ENCODE data around the gene FKBP8.
"Not testable (repeated sequence)": the region's sequence is repeated elsewhere in the genome, so short reads cannot be mapped to it uniquely, and the experiment has no call there.

Gene FKBP8

DNA sequence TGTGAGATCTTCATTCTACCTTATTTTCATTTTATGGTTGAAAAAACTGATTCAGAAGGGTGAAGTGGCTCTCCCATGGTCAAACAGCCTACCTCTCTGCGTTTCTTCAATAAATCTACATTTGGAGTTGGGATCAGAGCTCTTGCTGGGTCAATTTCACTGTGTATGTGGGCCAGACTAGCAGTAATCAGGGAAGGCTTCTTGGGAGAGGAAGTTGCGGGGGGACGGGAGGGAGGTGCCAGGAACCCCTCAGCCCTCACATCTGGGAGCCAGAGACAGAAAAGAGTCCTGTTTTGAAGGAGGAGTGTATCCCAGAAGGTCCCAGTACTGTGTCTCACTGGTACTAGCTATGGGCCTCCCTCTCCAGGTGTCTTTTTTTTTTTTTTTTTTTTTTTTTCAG is 15.2 kb upstream of the FKBP8 start:
- DNase-seq (ENCODE audit: low spot score): no peak

DNA sequence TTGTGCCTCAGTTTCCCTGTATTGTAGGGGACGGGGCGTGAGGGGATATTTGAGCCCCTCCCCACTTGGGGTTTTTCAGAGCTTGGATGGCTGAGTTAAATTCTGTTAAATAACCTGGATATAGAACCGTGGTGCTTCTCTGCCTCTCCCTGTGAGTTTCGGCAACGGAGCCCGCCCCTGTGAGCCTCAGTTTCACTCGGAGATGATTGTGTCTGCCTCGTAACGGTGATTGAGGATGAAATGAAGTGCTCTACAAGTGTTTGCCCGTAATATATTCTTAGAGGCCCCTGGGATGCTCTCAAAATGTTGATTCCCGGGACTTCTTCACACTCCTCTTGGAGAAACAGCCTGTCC is 14.8 kb upstream of the FKBP8 start:
- peak; percentile 27 for DNase-seq (ENCODE audit: low spot score)

DNA sequence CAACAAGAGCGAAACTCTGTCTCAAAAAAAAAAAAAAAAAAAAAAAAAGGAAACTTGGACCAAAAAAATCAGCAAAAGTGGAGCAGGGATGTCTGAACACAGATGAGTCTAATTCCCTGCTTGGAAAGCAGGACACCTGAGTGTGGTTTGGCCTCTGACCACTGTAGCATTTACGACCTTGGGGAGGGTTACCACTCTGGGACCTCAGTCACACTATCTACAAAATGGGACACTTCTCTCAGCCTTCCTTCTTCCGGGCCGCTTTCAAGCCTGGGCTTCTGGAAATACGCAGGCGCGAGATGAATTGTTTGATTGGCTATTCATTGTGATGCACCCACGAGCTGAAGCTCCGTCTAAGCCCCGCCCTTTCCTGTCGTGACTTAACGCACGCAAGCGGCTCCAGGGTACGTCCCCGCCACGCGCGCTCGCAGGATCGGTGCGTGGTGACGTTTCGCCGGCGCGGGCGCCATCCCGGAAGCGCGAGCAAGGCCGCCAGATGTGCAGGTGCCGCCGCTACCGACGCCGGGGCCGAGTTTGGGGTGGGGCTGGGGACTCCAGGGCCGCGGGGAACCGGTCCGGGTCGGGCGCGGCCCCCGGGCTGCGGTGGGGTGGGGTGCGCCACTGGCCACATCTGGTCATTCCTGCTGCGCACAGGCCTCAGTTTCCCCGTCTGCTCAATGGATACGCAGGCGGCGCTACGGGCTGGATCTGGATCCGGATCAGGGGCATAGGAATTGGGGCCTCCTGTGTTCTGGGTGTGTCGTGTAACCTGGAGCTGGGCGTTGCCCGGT is 14.2 kb upstream of the FKBP8 start, which contains the start of gene KXD1:
TSS of gene KXD1 (plus strand) at position 460 of the 791 bp plus-strand sequence. CDS start 4,187 bp downstream, outside the sequence.
- DNase-seq (ENCODE audit: low spot score): peak; percentile 100

DNA sequence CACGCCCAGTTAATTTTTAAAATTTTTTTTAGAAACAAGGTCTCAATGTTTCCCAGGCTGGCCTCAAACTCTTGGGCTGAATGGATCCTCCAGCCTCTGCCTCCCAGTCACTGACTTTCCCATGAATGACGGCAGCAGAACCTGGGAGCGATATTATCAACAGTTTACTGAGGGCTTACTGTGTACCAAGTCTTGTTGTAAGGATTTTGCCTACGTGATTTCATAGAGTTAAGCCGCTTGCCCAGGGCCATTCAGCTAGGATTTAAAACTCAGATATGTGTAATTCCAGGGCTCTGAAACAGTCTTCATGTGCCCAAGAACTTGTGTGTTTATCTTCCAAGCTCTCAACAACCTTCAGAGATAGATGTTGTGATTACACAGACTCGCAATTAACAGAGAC is 8.3 kb upstream of the FKBP8 start:
- no peak for DNase-seq (ENCODE audit: low spot score)

DNA sequence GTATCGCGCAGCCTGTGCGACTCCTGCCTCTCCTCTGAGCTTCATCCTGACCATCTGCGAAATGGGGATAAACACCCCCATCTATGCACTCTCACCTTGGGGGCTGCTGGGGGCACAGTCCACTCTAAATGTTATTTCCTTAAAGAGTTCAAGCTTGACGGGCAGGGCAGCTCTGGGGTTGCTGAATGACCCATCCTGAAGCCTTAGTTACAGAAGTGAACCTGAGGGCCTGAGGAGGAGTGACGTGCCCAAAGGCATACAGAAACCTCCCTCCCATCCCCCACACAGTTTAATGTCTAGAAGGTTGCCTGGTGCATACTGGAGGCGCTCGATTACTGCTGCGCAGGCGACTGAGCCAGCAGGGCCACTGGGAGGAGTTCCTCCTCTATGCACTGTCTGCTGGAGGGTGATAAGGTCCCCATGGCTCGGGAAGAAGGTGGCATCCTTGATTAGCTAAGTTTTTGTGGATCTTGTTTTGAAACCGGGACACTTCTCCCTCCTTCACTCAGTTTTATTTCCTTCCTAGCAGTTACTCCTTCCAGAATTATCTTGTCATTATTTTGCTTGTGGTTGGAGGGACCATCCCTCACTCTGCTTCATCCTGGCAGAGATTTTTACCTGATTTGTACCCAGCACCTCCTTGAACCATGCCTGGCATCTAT is 572 bp upstream of the FKBP8 start:
- DNase-seq (ENCODE audit: low spot score): peak; percentile 100

DNA sequence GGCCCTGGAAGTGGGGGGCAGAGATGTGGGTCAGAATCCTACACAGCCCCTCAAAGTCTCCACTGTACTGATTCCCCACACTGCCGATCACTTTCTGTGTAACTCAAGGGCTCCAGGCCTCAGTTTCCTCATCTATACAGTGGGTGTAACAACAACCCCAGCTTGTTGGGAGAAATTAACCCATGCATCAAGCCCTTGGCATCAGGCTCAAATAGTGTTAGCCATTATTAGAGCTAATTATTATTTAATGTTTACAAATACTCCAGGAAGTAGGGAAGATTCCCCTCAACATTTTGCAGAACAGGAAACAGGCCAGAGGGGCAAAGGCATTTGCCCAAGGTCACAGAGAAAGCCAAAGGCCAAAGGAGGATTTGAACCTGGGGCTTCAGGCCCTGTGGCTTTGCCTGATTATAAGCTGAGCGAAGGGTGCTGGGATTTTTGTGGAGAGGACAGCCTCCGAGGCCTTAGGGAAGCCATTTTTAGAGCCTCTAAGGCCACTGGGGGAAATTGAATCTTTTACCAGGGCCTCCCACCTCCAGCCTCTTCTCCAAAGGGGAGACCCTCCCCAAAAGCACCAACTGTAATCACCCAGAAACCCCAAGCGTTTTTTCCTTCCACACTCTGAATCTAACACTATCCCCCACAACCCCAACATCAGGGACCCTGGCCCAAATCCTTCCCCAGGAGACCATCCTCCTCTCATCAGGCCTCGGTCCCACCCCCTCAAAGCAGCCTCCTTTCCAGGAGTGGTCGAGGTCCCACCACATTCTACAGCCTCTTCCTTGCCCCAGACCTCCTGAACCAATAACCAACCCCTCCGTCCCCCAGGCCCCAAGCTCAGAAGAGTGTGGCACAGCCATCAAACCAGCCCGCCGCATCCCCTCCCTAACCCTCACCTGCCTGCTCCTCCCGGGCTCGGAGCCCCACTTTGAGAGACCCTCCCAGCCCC is 1.1 kb downstream of the FKBP8 start:
- DNase-seq (ENCODE audit: low spot score): peak; percentile 40

DNA sequence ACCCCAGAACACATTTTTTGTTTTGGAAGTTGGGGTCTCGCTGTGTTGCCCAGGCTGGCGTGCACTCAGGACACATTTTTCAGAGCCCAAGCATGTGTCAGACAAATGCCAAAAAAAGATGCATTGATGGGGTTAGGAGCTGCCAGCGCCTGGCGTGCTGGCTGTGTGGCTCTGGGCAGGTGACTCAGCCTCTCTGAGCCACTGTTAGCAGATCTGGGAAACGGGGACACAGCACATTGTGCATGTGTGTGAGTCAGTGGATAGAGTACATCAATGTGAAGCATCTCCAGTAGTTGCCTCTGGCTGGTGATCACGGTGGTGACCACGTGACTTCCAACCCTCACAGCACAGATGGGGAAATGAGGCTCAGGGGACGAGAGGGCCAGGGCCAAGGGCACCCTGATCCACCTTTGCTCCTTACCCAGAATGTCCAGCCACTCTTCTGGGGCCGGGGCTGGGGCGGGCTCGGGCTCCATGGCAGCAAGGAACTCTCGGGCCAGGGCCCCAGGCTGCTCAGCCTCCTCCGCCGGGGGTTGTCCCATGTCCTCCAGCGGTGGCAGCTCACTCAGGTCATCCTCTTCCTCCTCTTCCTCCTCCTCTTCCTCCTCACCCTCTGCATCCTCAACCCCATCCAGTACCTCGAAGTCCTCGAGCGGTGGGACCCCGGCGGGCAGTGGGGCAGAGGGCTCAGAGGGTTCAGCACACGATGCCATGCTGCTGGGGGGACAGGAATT is 1.9 kb downstream of the FKBP8 start:
- DNase-seq (ENCODE audit: low spot score): peak; percentile 37

DNA sequence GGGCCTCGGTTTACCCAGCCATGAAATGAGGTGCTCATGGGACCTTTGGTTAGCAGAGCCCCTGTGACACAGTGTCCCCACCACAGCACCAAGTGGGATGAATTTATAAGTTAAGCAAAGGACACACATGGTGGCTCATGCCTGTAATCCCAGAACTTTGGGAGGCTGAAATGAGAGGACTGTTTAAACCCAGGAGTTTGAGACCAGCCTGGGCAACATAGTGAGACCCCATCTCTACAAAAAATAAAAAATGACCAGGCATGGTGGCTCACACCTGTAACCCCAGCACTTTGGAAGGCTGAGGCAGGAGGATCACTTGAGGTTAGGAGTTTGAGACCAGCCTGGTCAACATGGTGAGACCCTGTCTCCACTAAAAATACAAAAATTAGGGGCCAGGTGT is 3.2 kb downstream of the FKBP8 start:
- not testable (repeated sequence) for DNase-seq (ENCODE audit: low spot score)

GRCh38 chr19:18539372-18539771 is 4.0 kb downstream of the FKBP8 start:
- no peak for DNase-seq (ENCODE audit: low spot score)

DNA sequence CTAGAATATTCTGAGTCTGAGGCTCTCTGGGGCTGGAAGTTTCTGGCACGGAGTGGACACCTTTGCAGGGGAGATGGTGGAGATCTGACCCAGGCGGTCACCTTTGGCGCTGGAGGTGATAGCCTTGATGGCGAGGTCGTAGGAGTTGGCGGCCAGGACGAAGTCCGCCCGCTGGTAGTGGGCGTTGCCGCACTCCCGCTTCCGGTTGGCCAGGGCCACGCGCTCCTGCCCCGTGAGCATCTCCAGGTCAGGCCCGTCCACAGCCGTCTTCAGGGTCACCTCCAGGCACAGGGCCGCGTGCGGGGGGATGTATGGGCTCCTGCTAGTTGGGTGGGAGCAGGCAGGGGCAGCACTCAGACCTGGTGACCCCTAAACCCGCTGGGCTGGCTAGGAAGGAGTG is 5.3 kb downstream of the FKBP8 start:
- no peak for DNase-seq (ENCODE audit: low spot score)

- DNase-seq (ENCODE audit: low spot score): no peak
These were observed 5.9 kb downstream of the FKBP8 start for GRCh38 chr19:18537431-18537830.

GRCh38 chr19:18536475-18536874 is 6.9 kb downstream of the FKBP8 start:
- DNase-seq (ENCODE audit: low spot score): no peak

DNA sequence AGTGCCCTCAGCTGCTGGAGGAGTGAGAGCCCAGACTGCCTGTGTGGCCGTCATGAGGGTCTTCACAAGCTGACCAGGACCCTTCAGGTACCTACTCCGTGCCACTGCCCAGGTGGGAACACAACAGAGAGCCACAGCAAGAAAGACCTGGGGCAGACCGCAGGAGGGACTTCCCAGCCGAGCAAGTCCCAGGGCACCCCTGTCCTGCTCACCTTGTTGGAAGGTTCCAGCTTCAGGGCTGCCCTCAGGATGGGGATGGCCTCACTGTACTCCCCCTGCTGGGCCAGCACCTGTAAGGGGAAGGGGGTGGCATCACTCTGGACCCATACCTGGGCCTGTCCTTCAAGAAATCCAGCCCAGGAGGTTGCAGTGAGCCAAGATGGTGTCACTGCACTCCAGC is 10.3 kb downstream of the FKBP8 start:
- no peak for DNase-seq (ENCODE audit: low spot score)

- DNase-seq (ENCODE audit: low spot score): no peak
These were observed 11.0 kb downstream of the FKBP8 start for GRCh38 chr19:18532168-18532890.

- DNase-seq (ENCODE audit: low spot score): no peak
These were observed 11.9 kb downstream of the FKBP8 start for GRCh38 chr19:18531485-18531884.

DNA sequence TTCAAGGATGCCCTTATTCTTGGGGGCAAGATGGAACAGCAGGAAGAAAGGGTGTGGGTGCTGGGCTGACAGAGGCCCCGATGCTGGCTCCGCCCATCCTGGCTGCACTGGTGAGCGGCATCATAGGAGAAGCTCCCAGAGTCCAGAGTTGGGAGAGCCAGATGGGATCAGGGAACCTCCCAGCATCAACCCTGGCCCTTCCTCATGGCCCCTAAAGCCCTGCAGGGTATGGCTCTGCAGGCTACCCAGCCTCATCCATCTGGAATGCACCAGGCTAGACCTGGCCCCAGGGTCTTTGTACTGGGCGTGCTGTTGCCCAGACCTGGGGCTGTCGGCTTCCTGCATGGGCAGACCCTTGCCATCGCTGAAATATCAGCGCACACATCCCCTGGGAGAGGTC is 13.6 kb downstream of the FKBP8 start:
- no peak for DNase-seq (ENCODE audit: low spot score)

DNA sequence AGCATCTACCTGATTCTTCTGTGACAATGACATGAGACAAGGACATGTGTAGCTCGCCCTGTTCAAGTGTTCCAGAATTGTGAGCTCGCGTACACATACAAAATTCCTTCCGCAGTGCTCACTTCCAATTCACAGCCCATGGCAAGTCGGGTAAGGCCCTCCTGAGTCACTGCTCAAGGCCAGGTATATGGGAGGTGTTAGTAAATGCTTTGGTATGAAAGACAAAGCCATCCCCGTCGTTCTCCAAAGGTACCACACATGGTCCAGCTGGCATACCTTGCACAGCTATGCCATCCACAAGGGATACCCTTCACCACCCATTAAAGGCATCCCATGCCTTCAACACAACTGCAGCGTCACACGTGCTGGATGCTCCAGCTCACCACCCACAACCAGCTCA is 17.1 kb downstream of the FKBP8 start:
- no peak for DNase-seq (ENCODE audit: low spot score)

- no peak for DNase-seq (ENCODE audit: low spot score)
These were observed 19.5 kb downstream of the FKBP8 start for GRCh38 chr19:18523841-18524240.

GRCh38 chr19:18522862-18523440 is 20.4 kb downstream of the FKBP8 start:
- DNase-seq (ENCODE audit: low spot score): not testable (repeated sequence)

DNA sequence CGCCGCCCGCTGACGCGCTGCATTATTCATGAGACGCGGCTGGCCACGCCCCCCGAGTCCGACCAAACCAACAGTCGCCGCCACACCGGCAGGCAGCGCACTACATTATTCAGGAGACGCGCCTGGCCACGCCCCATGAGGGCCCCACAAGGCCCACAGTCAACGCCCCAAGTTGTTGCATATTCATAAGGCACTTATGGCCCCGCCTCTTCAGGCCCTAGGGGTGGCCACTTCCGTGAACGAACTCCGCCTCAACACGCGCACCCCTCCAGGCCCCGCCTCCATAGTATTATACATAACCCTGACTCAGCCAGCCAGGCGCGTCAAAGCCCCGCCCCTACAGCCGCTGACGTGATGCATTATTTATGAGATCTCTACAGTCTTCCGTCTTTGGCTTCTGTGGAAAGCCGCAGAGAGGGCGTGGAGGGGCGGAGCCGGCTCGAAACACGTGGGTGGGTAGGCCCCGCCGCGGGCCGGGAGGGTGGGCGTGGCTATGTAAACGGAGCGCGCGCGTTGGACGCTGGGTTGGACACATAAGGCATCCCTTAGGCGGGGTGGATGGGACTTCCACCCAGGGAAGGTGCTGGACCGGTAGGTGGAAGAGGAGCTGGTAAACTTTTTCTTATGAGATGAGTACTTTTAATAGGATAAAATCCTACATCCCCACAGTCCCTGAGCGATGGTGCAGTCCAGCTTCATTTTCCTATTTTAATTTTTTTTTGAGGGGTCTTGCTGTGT is 21.1 kb downstream of the FKBP8 start:
- DNase-seq (ENCODE audit: low spot score): peak; percentile 100
